GM18517 (cell line): ENCODE results near the gene ARHGEF2.

ENCODE experiments used
- ATAC-seq: cut with Tn5 transposase; IDR thresholded peaks from one replicate; pipeline ENCODE4 v1.9.1; 2021; ENCODE audit warnings: mild to moderate bottlenecking, moderate library complexity; ENCODE audit not compliant: unreplicated experiment

Gene ARHGEF2

DNA sequence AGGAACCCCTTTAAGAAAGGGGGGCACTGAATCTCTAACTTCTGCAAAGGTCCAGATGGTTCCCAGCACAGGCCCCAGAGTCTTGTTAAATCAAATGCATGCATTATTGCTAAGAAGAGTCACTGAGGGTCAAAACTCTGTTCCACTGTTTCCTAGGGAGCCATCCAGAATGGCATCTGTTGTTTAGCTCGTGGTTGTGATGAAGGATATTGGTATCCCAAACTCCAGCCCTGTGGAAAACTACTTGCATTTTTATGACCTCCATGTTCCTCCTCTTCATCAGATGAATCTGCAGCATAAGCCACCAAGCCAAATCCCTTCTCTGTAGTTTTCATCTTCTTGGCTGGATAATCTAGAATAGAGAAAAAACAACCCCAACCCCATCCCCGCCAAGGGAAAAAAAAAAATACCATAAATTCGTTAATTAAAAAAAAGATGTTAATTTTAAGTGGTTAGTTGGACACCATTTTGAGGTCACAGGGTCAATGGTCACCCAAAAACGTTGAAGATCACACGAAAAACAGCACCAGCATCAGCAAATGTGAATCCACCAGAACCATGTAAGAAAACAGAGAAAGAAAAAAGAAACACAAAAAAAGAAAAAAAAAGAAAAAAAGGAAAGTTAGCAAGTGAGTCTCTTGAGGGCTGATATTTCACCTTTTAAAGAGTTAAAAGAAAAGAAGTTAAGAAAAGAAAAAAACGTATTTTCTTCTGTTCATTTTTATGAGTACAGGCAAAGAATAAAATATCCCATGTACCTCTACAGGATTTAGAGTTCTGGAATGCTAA, 64.2 kb downstream of the ARHGEF2 start:
- no peak for ATAC-seq

DNA sequence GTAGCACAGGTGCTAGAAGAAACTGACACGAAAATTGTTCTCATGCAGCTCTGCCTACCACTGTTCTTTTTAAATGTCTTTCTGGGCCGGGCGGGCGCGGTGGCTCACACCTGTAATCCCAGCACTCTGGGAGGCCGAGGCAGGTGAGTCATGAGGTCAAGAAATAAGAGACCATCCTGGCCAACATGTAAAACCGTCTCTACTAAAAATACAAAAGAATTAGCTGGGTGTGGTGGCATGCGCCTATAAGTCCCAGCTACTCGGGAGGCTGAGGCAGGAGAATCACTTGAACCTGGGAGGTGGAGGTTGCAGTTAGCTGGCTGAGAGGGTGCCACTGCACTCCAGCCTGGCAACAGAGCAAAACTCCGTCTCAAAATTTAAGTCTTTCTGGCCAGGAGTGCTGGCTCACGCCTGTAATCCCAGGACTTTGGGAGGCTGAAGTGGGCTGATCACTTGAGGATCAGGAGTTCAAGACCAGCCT, 66.3 kb downstream of the ARHGEF2 start:
- peak; percentile 11 for ATAC-seq

DNA sequence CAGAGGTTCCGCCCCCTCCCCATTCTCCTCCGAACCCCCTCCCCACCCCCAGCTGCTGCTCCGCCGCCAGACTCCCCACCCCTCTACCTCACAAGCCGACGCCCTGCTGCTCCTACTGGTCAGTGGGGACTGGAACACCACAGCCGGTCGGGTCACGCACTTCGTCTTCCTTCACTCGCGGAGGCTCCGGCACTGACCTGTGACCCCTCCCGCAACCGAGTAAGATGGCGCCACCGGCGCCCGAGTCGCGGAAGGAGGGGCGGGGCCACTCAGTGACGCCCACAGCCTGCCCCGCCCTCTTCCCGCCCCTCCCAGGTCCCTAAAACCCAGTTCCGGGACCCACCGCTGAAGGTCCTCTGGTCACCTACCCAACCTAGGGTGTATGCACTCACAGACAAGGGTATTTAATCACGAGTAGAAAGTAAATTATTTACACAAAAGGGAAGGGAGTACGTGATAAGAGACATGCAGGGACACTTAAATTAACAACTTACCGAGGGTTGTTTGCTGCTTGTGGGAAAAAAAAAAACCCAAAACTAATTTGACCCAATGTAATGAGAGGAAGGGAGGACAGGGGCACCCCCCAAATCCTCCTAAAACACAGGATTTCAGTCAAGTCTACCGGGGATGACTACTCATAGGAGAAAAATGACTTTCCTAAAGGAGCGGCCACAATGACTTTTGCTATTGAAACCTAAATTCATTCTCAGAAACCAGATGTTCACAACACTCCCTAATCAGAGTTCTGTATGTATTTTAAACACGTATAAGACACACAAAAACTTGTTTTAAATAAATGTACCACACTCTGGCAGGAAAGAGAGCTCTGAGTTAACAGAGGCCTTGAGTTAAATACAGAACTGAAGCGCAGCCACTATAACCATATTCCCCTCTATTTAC, 66.9 kb downstream of the ARHGEF2 start, which contains the start of gene RIT1:
TSS of gene RIT1 (minus strand) at position 194 of the 900 bp plus-strand sequence. CDS start 588 bp downstream, outside the sequence.
- ATAC-seq = peak; percentile 74

DNA sequence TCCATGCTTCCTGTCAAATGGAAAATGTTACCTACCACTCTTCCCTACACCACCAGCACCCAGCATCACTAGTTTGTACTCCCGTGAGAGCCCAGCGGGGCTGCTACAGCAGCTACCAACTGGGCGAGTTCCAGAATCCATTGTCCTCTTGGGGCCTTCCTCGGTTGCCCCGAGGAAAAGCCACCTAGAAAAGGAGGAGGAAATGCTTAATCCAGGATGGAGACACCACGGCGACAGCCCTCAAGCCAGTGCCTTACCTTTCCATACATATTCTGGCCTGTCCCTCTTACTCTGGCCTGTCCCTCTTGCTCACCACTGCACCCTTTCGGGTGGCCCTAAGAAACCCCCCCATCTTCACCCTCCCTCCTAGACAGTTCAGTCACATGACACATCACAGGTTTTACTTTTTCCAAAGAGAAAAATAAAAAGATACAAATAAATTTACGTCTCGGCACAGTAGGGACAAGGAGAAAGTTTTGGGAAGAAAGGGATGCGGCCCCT, 67.7 kb downstream of the ARHGEF2 start:
- ATAC-seq = peak; percentile 20

DNA sequence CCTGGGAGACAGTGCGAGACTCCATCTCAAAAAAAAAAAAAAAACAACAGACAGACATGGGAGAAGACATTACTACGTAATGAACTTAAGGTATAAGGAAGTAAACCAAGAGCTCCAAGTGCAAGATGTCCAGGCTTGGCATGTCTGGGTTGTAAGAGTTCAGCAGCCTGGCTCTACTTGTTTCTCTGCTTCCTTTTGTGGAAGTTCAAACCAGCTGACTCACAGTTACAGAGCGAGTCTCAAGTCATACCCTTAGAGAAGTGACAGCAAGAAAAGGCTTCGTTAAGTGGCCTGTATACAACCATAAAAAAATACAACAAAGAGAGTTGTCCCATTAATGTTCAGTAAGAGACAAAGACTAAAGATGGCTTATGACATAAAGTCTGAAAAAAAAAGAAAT, 68.5 kb downstream of the ARHGEF2 start:
- no peak for ATAC-seq

DNA sequence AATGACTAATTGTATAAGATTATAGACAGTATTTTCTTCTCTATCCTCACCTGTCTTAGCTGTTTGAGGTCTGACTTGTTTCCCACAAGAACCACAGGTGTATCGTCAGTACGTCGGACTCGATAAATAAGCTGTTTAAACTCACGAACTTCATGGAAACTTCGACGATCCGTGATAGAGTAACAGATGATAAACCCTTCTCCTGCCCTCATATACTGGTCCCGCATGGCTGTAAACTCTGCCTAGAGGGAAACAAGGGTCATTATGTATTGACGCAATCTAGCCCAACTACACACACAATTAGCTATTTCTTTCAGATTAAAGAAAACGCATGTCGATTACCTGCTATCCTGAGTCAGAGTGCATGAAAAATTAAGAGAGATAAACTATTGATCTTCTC, 74.1 kb downstream of the ARHGEF2 start:
- ATAC-seq = no peak

DNA sequence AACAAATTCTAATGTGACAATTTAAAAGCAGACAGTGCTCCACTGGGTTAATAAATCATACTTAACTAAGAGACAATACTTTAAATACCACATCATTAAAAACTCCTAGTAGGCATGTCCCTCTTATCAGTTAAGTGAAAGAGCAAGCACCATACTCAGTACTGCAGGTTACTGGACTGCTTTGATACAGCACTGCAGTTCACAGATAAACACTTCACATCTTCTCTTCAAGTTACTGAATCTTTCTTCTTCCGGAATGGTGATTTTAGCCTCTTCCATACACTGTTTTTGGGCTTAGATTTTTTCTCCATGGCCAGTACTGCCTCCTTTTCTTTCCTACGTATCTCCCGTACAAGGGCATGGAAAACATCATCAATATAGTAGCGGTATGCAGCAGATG, 78.2 kb downstream of the ARHGEF2 start:
- ATAC-seq = no peak

DNA sequence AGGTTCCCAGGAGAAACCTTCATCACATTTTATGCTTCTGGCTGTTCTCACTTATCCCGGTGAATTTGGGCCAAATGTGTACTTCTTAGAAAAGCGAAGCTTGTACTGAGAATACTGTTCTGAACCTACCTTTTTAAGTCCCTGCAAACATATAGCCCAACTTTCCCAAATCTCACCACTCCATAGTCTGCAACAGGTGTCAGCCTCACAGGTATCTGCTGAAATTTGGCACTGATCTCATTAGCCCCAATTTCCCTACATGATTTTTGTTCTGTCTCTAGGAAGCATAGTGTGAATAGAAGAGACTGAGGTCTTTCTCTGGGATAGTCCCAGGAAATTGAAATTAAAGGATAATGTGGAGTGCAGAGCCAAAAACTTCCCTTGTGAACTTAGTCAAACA, 78.7 kb downstream of the ARHGEF2 start:
- no peak for ATAC-seq

DNA sequence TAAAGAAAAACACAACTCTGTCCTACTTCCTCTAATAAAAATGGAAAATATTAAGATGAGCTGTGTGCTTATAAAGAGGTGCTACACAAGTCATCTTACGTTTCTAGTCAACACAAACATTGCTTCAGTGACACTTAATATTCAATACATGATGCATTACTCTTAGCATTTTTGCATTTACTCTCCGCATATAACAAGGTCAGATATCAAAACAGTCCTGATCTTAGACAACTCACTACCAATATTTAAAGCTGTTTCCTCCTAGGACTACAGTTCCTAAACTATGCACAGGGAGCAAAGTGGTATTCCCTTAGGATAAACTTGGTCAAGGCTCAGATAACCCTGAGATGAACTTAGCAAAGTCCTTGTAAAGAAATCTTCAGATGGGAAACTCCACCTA, 79.5 kb downstream of the ARHGEF2 start:
- no peak for ATAC-seq

DNA sequence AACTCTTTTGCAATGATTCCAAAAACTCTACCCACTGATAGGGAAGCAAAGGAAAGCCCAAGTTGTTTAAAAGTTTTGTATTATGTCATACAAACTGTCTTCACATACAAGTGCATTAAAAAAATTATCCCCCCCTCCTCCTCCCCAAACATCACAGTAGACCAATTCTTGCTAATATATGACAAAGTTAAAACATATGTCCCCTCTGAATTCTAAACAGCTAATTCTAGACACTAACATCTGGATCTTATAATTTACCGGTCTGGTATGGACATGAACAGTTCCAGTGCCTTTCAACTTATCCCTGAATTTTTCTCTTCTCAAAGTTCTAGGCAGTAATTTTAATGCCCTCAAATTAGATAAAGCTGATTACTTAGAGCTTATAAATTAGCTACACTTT, 80.6 kb downstream of the ARHGEF2 start:
- no peak for ATAC-seq
